HEK293T (cell line): Measurements from ENCODE around the gene FGF14.
"Not testable (repeated sequence)": the region's sequence is repeated elsewhere in the genome, so short reads cannot be mapped to it uniquely, and the experiment has no call there.

Source experiments
- CTCF ChIA-PET: fragments of 350-600 bp; formaldehyde crosslinking; extraction: SDS; loops from one replicate; lab custom pipeline; 2021; ENCODE audit warnings: antibody characterized with exemption, inconsistent platforms; lab: Yijun Ruan, JAX
- POLR2A ChIA-PET: fragments of 350-600 bp; formaldehyde crosslinking; extraction: SDS; loops from one replicate; lab custom pipeline; 2020; ENCODE audit warnings: antibody characterized with exemption, inconsistent platforms; lab: Yijun Ruan, JAX
- DNase-seq: peaks from one replicate; pipeline ENCODE4 v3.0.0; 2012; ENCODE audit warnings: mixed read lengths; ENCODE audit errors: extremely low spot score
- ARNT ChIP-seq: fragments of 450-650 bp; IDR thresholded peaks from 2 replicates; pipeline ENCODE4 v1.6.1; 2017; ENCODE audit warnings: mild to moderate bottlenecking
- BHLHE40 ChIP-seq: fragments of 450-650 bp; IDR thresholded peaks from 2 replicates; pipeline ENCODE4 v1.6.1; 2016; ENCODE audit warnings: mild to moderate bottlenecking, moderate library complexity, borderline replicate concordance
- CTBP1 ChIP-seq: fragments of 450-650 bp; IDR thresholded peaks from 2 replicates; pipeline ENCODE4 v1.6.1; 2016; ENCODE audit warnings: borderline replicate concordance
- ELF4 ChIP-seq: fragments of 450-650 bp; IDR thresholded peaks from 2 replicates; pipeline ENCODE4 v1.6.1; 2017; ENCODE audit warnings: antibody characterized with exemption
- FOXA1 ChIP-seq: fragments of 450-650 bp; IDR thresholded peaks from 2 replicates; pipeline ENCODE4 v1.6.1; 2016; ENCODE audit warnings: mild to moderate bottlenecking
- FOXK2 ChIP-seq: fragments of 450-650 bp; IDR thresholded peaks from 2 replicates; pipeline ENCODE4 v1.6.1; 2016; ENCODE audit warnings: mild to moderate bottlenecking
- FOXM1 ChIP-seq: fragments of 450-650 bp; IDR thresholded peaks from 2 replicates; pipeline ENCODE4 v1.6.1; 2017; ENCODE audit warnings: mild to moderate bottlenecking, borderline replicate concordance
- HDGF ChIP-seq: fragments of 450-650 bp; IDR thresholded peaks from 2 replicates; pipeline ENCODE4 v1.6.1; 2017; ENCODE audit warnings: antibody characterized with exemption, borderline replicate concordance
- L3MBTL2 ChIP-seq: fragments of 450-650 bp; conservative IDR thresholded peaks from 2 replicates; pipeline ENCODE4 v1.6.1; 2016; ENCODE audit warnings: mild to moderate bottlenecking
- LEF1 ChIP-seq: fragments of 450-650 bp; IDR thresholded peaks from 2 replicates; pipeline ENCODE4 v1.6.1; 2017; ENCODE audit warnings: mild to moderate bottlenecking, borderline replicate concordance
- NFRKB ChIP-seq: fragments of 450-650 bp; IDR thresholded peaks from 2 replicates; pipeline ENCODE4 v1.6.1; 2016; ENCODE audit warnings: mild to moderate bottlenecking, moderate library complexity
- SP1 ChIP-seq: fragments of 450-650 bp; IDR thresholded peaks from 2 replicates; pipeline ENCODE4 v1.6.1; 2017
- SUZ12 ChIP-seq: fragments of 450-650 bp; IDR thresholded peaks from 2 replicates; pipeline ENCODE4 v1.6.1; 2016; ENCODE audit warnings: mild to moderate bottlenecking
- TARDBP ChIP-seq: fragments of 450-650 bp; IDR thresholded peaks from 2 replicates; pipeline ENCODE4 v1.6.1; 2016
- ZNF384 ChIP-seq: fragments of 450-650 bp; IDR thresholded peaks from 2 replicates; pipeline ENCODE4 v1.6.1; 2016
- TF ChIP-seq, protein P1 (sequence below): fragments of 450-650 bp; IDR thresholded peaks from 2 replicates; pipeline ENCODE4 v1.6.1; 2016

The FGF14 gene

DNA sequence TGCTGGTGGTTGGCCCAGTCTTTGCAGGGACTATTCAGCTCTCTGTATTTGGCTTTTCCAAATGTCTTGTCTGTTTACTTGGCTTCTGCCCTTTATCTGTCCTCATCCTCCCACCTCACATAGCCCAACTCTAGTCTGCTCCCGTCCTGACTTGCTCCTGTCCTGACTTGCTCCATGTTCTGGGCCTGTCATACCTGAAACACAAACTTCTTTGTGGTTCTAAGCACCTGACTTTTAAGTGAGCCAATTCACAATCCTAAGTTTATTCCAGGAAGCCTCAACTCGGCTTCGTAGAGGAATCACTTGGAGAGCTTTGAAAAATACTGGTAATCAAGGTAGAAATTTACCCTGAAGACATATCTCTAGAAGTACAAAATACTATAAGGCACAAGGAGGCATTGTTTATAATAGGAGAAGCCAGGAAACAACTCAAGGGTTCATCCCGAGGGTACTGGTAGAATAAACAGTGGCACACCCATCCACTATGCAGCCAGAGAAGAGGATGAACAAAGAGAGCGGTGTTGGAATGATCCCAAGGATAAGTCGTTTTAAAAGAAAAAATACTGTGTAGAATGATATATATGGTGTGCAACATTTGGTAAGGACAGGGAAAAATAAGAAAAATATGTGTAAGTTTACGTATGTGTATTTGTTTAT is 284.5 kb downstream of the FGF14 start:
- POLR2A ChIA-PET = no interaction called here
- CTCF ChIA-PET = no interaction called here
- no peak for DNase-seq
- TF ChIP-seq FOXA1 = no peak
- TF ChIP-seq FOXM1 = no peak
- TF ChIP-seq L3MBTL2 = no peak

DNA sequence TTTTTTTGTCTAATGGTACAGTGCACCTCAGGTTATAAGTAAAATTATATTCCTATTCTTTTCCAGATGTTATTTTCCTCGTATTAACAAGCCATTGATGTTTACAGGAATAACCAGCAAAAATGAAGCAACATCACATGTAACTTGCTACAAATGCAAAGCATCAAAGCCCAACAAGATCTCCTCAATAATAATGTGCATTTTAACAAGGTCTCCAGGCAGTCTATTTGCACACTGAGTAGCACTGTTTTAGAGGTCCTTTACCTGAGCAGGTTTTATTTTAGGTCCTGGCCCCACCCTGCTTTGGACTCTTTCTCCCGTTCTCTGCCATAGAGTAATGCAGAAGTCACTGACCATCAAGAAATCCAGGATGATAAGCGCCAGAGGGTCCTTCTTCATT is 298.4 kb downstream of the FGF14 start:
- TF ChIP-seq TARDBP = no peak

DNA sequence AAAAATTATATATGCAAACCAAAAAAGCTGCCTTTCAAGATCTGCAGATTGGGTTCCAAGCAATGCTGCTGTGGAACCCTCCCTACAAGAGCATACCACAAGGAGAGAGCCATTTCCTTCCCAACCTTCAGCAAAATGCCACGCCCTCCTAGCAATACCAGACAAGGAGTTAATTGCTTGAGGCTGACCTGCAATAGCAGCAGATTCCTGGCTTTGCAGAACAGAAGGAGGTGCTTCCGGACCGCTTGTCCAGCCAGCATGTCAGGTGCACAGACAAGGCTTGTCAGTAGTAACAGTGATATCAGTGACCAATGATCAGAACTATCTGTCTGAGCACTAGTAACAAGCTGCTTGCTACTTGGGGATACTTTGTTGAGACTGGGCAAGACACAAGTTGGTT is 301.6 kb downstream of the FGF14 start:
- no peak for TF ChIP-seq TARDBP
- no peak for TF ChIP-seq FOXA1
- TF ChIP-seq SUZ12 = no peak
- TF ChIP-seq HDGF = no peak
- TF ChIP-seq FOXM1 = no peak
- TF ChIP-seq ZNF384 = no peak
- TF ChIP-seq, protein P1, sequence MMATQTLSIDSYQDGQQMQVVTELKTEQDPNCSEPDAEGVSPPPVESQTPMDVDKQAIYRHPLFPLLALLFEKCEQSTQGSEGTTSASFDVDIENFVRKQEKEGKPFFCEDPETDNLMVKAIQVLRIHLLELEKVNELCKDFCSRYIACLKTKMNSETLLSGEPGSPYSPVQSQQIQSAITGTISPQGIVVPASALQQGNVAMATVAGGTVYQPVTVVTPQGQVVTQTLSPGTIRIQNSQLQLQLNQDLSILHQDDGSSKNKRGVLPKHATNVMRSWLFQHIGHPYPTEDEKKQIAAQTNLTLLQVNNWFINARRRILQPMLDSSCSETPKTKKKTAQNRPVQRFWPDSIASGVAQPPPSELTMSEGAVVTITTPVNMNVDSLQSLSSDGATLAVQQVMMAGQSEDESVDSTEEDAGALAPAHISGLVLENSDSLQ = no peak
- no peak for TF ChIP-seq ELF4
- no peak for TF ChIP-seq BHLHE40
- no peak for TF ChIP-seq SP1
- TF ChIP-seq FOXK2 = no peak
- no peak for DNase-seq
- POLR2A ChIA-PET = no interaction called here
- CTCF ChIA-PET = no interaction called here

More for the DNA sequence above, 298.4 kb downstream of the FGF14 start:
- ChIA-PET POLR2A (no interaction called here), CTCF (no interaction called here)
- no peak for DNase-seq

DNA sequence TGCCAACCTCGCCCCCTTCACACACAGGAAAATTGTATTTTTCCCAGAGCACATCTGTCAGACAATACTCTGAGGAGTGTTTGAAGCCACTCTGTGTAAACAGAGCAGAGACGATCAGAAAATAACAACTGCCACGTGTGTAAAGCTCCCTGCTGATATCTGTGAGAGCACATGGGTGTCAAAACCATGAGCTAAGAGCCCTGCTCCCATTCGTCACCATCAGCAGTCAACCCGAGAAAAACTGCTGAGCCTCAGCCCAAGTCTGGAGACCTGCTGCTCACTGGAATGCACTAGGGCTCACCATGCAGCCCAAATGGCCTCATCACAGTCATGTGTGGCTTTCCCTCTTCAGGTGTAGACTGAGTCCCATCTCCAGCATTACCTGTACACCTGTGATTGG is 304.1 kb downstream of the FGF14 start:
- ChIA-PET POLR2A (no interaction called here), CTCF (interaction anchor here (0.6 kb wide), 1 partner anchor 836 kb away, joined by 3 read pairs; no protein-coding TSS in a partner anchor)
- no peak for TF ChIP-seq SP1
- no peak for TF ChIP-seq ELF4
- no peak for TF ChIP-seq NFRKB
- no peak for TF ChIP-seq SUZ12
- no peak for TF ChIP-seq LEF1
- TF ChIP-seq FOXK2 = no peak
- no peak for TF ChIP-seq BHLHE40
- no peak for DNase-seq

DNA sequence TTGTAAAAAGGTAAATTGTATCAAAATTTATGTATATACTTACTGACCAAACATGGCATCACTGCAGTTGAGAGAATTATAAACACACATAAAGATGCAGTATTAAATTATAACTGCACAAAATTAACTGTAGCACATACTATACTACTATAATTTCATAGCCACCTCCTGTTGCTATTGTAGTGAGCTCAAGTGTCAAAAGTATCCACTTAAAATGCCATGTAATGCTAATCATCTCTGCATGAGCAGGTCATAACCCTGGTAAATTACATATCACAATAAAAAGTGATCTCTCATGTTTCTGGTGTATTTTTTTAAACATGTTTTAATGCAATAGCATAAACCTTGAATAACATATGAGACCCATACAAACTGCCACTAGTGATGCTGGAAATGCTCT is 308.6 kb downstream of the FGF14 start:
- POLR2A ChIA-PET, CTCF ChIA-PET, DNase-seq: not testable (repeated sequence)

DNA sequence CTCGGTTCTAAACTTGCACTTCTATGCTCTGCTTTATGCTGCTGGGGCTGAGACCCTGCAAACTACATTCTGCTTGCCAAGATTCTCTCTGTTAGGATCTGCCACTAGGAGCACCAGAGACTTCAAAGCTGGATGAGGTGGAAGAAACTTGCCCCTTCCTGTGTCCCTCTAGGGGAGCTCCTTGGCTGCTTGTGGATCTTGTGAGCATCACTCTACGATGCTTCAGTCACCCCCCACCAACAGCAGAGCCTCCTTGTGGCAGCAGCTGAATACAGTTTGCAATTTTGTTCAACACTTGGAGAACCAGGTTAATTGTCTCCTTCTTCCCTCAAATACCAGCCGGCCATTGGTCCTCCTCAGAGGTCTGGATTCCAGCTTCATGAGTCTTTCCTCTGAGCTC is 310.6 kb downstream of the FGF14 start:
- CTCF ChIA-PET = interaction anchor here (0.7 kb wide), 1 partner anchor 38 kb away, joined by 6 read pairs; no protein-coding TSS in a partner anchor
- DNase-seq = no peak
- TF ChIP-seq FOXM1 (no peak), TARDBP (no peak), ELF4 (no peak), CTBP1 (no peak), LEF1 (no peak), FOXA1 (no peak), L3MBTL2 (no peak), NFRKB (no peak), SUZ12 (no peak), BHLHE40 (no peak), HDGF (no peak)
- POLR2A ChIA-PET = no interaction called here

DNA sequence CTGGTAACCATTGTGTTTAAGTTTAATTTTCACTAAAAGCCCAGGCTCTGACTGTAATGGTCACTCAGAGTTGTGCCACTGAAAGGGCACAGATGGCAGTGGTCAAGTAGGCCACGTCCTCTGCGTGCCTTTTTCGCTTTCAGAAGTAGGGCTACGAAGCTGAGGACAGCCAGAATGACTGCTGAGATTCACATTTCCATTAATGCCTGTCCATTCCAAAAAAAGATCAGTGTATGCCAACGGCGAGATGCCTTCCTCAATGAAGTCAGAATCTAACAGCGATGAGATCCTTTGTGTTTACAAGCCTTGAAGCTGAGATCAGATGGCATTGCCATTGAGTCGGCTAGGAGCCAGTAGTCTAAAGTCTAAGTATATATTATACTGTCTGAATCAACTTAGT is 311.3 kb downstream of the FGF14 start:
- CTCF ChIA-PET = no interaction called here
- TF ChIP-seq NFRKB = no peak
- no peak for TF ChIP-seq BHLHE40
- no peak for TF ChIP-seq ARNT
- TF ChIP-seq CTBP1 = no peak
- no peak for TF ChIP-seq SUZ12
- TF ChIP-seq TARDBP = no peak
- TF ChIP-seq FOXA1 = no peak
- no peak for TF ChIP-seq SP1
- TF ChIP-seq ELF4 = no peak
- no peak for TF ChIP-seq FOXM1
- no peak for TF ChIP-seq LEF1
- TF ChIP-seq ZNF384 = no peak

DNA sequence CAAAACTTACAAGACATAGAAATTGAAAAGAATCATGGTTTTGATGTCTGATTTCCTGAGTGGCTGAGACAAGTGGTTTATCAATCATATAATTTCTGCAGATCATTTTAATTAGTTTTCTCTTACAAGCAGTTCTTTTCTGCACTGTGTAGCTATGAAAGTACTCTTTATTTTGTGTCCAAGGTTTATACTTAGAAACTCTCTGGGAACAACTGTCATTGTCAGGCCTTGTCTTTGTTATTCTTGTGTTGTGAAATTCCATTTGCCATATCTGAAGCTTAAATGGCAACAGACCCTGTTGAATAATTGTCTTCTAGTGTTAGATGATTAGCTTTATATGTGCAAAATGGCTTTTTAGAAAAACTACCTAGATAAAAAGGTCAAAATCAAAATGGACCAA is 312.1 kb downstream of the FGF14 start:
- CTCF ChIA-PET = no interaction called here

More for the DNA sequence above, 311.3 kb downstream of the FGF14 start:
- POLR2A ChIA-PET = no interaction called here
- DNase-seq = no peak

DNA sequence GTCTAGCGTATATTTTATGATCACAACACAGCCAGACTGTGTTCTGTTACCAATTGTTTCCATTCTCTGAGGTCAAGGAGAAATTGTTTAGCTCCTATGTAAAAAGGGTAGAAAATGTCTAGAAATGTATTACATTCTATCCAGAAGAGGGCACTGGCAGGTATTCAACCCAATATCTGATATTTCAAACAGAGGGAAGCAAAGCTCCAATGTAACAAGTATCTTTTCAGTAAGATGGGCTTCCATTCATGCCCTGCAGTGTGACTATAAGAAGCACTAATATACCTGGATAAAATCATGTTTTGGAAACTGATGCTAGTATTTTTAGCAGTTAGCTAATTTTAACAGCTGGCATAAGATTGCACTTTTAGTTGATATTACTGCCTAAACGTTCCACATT is 312.7 kb downstream of the FGF14 start:
- CTCF ChIA-PET = no interaction called here
- TF ChIP-seq, protein P1 = no peak
- TF ChIP-seq LEF1 (no peak), FOXK2 (no peak), SP1 (no peak), HDGF (no peak), ARNT (no peak), ELF4 (no peak), ZNF384 (no peak), NFRKB (no peak), FOXA1 (no peak), L3MBTL2 (no peak), CTBP1 (no peak), SUZ12 (no peak), FOXM1 (no peak)
- DNase-seq = no peak
- POLR2A ChIA-PET = no interaction called here

More for the DNA sequence above, 312.1 kb downstream of the FGF14 start:
- DNase-seq = no peak
- POLR2A ChIA-PET = no interaction called here
- TF ChIP-seq CTBP1 = no peak
- no peak for TF ChIP-seq ZNF384
- TF ChIP-seq FOXM1 = no peak
